Right lobe of liver (tissue), 4 donors: Measurements from ENCODE around the gene AZU1.

Source experiments
- POLR2A ChIP-seq: fragments of 450-650 bp; IDR thresholded peaks from one replicate; pipeline ENCODE4 v1.6.1; 2017; ENCODE audit warnings: antibody characterized with exemption, mild to moderate bottlenecking
- TF ChIP-seq, protein P1 (sequence below), 4 donors: fragments of 200-600 bp in 3 of 4; fragments of 450-650 bp in 1 of 4; IDR thresholded peaks; one replicate each; pipeline versions ENCODE4 v1.5.1 to v1.8.0; 2016 to 2022; ENCODE audit warnings: antibody characterized with exemption in 4 of 4, mild to moderate bottlenecking in 2 of 4
- donor health status: DM: no; HTN: no; CAD: no.
- donor health status: DM: no; HTN: no; CAD: no.
- donor health status: DM: no; HTN: yes; CAD: no.

DNA sequence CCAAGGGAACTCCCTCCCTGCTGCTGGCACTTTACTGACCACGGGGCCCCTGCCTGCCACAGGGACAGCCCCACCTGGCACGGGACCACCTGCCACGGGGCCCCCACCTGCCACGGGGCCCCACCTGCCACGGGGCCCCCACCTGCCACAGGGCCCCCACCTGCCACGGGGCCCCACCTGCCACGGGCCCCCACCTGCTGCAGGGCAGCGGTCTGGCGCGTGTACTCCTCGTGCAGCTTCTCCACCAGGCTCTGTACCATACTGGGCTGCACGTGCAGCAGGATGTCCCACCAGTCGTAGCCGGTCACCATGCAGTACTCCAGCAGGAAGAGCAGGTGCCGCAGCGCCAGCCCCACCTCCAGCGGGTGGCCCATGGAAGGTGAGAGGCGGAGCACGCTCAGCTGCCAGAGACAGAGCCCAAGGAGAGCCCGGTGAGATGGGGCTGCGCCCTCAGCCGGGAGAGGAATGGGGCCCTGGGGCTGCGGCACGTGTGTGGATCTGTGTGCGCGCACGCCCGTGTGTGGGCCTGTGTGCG, 49.2 kb downstream of the AZU1 start:
- TF ChIP-seq, protein P1, sequence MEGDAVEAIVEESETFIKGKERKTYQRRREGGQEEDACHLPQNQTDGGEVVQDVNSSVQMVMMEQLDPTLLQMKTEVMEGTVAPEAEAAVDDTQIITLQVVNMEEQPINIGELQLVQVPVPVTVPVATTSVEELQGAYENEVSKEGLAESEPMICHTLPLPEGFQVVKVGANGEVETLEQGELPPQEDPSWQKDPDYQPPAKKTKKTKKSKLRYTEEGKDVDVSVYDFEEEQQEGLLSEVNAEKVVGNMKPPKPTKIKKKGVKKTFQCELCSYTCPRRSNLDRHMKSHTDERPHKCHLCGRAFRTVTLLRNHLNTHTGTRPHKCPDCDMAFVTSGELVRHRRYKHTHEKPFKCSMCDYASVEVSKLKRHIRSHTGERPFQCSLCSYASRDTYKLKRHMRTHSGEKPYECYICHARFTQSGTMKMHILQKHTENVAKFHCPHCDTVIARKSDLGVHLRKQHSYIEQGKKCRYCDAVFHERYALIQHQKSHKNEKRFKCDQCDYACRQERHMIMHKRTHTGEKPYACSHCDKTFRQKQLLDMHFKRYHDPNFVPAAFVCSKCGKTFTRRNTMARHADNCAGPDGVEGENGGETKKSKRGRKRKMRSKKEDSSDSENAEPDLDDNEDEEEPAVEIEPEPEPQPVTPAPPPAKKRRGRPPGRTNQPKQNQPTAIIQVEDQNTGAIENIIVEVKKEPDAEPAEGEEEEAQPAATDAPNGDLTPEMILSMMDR (IDR thresholded peaks at IDR 0.05), result no peak
- no peak for TF ChIP-seq POLR2A
